ENCODE measurements around the gene KCNG4.
"Not testable (repeated sequence)": the region's sequence is repeated elsewhere in the genome, so short reads cannot be mapped to it uniquely, and the experiment has no call there.

The KCNG4 gene

GRCh38 chr16:84205976-84206691 lies 33.7 kb downstream of the KCNG4 start:
- DNase-seq: no peak

- DNase-seq: not testable (repeated sequence)
Observed at GRCh38 chr16:84205123-84205522, 34.7 kb downstream of the KCNG4 start.

GRCh38 chr16:84204551-84204950 lies 35.3 kb downstream of the KCNG4 start:
- DNase-seq: not testable (repeated sequence)

GRCh38 chr16:84199861-84200260 lies 40.0 kb downstream of the KCNG4 start:
- DNase-seq: no peak

- no peak for DNase-seq
Observed at GRCh38 chr16:84199097-84199496, 40.7 kb downstream of the KCNG4 start.

- no peak for DNase-seq
Observed at GRCh38 chr16:84198401-84198800, 41.4 kb downstream of the KCNG4 start.

- DNase-seq: no peak
Observed at GRCh38 chr16:84197466-84198128, 42.2 kb downstream of the KCNG4 start.

- no peak for DNase-seq
Observed at GRCh38 chr16:84196727-84197394, 43.0 kb downstream of the KCNG4 start.

- no peak for DNase-seq
Observed at GRCh38 chr16:84196101-84196500, 43.7 kb downstream of the KCNG4 start.

- no peak for DNase-seq
Observed at GRCh38 chr16:84195201-84196093, 44.4 kb downstream of the KCNG4 start.

GRCh38 chr16:84194470-84195200 lies 45.2 kb downstream of the KCNG4 start:
- DNase-seq: no peak

GRCh38 chr16:84194018-84194417 lies 45.8 kb downstream of the KCNG4 start:
- DNase-seq: no peak

- no peak for DNase-seq
Observed at GRCh38 chr16:84193480-84193879, 46.3 kb downstream of the KCNG4 start.

GRCh38 chr16:84191466-84191865 lies 48.3 kb downstream of the KCNG4 start:
- no peak for DNase-seq

- DNase-seq: no peak
Observed at GRCh38 chr16:84190731-84191388, 49.0 kb downstream of the KCNG4 start, which contains the start of gene ADAD2. Gene ADAD2, plus strand, starts transcription at chr16:84191157. Its CDS starts 74 bp downstream, at chr16:84191231.

GRCh38 chr16:84186685-84187437 lies 53.0 kb downstream of the KCNG4 start, which contains the start of gene TAF1C:
Gene TAF1C, minus strand, starts transcription at chr16:84187057. Its CDS starts 2,069 bp downstream, at chr16:84184988.
- DNase-seq: peak; percentile 89 to 90

- no peak for DNase-seq
Observed at GRCh38 chr16:84184775-84185174, 55.0 kb downstream of the KCNG4 start.

GRCh38 chr16:84183911-84184591 lies 55.8 kb downstream of the KCNG4 start:
- DNase-seq: no peak

GRCh38 chr16:84183572-84183875 lies 56.3 kb downstream of the KCNG4 start:
- no peak for DNase-seq

All from NCI-H2081 (cell line).